Endodermal cell (in vitro differentiated cells): Measurements from ENCODE around the gene SCTR. TPM values are rescaled to one million over a fixed set of nuclear protein-coding genes. Genes with fewer than 3 reads are reported as not detected.

Experiments
- DNase-seq: peaks from one replicate; pipeline ENCODE4 v3.0.0-alpha.2; 2017
- H3K27ac ChIP-seq: 2 replicates; pipeline ENCODE4 v1.5.1; 2013; ENCODE audit warnings: mild to moderate bottlenecking, low read depth, low read length, moderate library complexity
- H3K27me3 ChIP-seq: 2 replicates; pipeline ENCODE4 v1.6.1; 2013; ENCODE audit warnings: mild to moderate bottlenecking, low read length, moderate library complexity; ENCODE audit not compliant: insufficient read depth, control insufficient read depth, poor library complexity, severe bottlenecking
- H3K36me3 ChIP-seq: 2 replicates; pipeline ENCODE4 v1.7.0; 2013; ENCODE audit warnings: mild to moderate bottlenecking, low read length, moderate library complexity; ENCODE audit not compliant: control insufficient read depth, insufficient read depth
- H3K4me1 ChIP-seq: one replicate; pipeline ENCODE4 v1.7.0; 2013; ENCODE audit warnings: low read length; ENCODE audit not compliant: control insufficient read depth, insufficient read depth
- H3K4me3 ChIP-seq: 2 replicates; pipeline ENCODE4 v1.5.1; 2013; ENCODE audit warnings: mild to moderate bottlenecking, low read length, moderate library complexity
- H3K9ac ChIP-seq: 2 replicates; pipeline ENCODE4 v1.6.1; 2013; ENCODE audit warnings: mild to moderate bottlenecking, low read length, moderate library complexity; ENCODE audit not compliant: poor library complexity, severe bottlenecking; ENCODE audit errors: extremely low read depth
- H3K9me3 ChIP-seq: 2 replicates; pipeline ENCODE4 v1.6.1; 2013; ENCODE audit warnings: mild to moderate bottlenecking, low read length, moderate library complexity; ENCODE audit not compliant: control insufficient read depth
- H3K27ac Mint-ChIP-seq: 2 replicates; pipeline ENCODE4 v1.8.0; 2020; ENCODE audit warnings: mixed read lengths
- H3K27me3 Mint-ChIP-seq: 2 replicates; pipeline ENCODE4 v1.8.0; 2021; ENCODE audit warnings: mild to moderate bottlenecking, mixed read lengths; ENCODE audit not compliant: insufficient read depth
- H3K36me3 Mint-ChIP-seq: 2 replicates; pipeline ENCODE4 v1.8.0; 2020; ENCODE audit warnings: low read depth, mixed read lengths
- H3K4me1 Mint-ChIP-seq: 2 replicates; pipeline ENCODE4 v1.8.0; 2020; ENCODE audit warnings: mixed read lengths
- H3K4me3 Mint-ChIP-seq: 2 replicates; pipeline ENCODE4 v1.8.0; 2020; ENCODE audit warnings: mild to moderate bottlenecking, moderate library complexity, mixed read lengths
- H3K9me3 Mint-ChIP-seq: 2 replicates; pipeline ENCODE4 v1.8.0; 2020; ENCODE audit warnings: mild to moderate bottlenecking, mixed read lengths
- CTCF ChIP-seq: fragments of 200-600 bp; sonication (generic); conservative IDR thresholded peaks from 2 replicates; pipeline ENCODE4 v1.5.0; 2021; ENCODE audit warnings: antibody characterized with exemption, mild to moderate bottlenecking
- WGBS, 2 experiments: methylation state at CpG; one replicate each; pipeline versions ENCODE4 v1.1.5 to v1.1.7; 2013; ENCODE audit warnings: missing lambda C conversion rate in 2 of 2, mixed read lengths in 1 of 2; ENCODE audit not compliant: insufficient coverage in 1 of 2, insufficient read length in 1 of 2; 5-methylcytosine and 5-hydroxymethylcytosine counted together
- total RNA-seq, 2 donors: library from RNA; stranded (reverse); fragmentation: NEBNext Ultra II Directional in 1 of 2; extraction: Animal tissue kit (Norgen Biotek cat#: 25700) in 1 of 2; gene quantifications; 2 replicates in 1 of 2; 3 replicates in 1 of 2; pipeline ENCODE4 v1.2.1, GENCODE V29; 2021

SCTR gene
- total RNA-seq, 2 donors from 2014 or later: 0.20 to 0.49 TPM

GRCh38 chr2:119451336-119452050, 72.8 kb downstream of the SCTR start:
- Histone ChIP-seq H3K27ac (no peak overlapping the region), H3K4me3 (no peak overlapping the region), H3K4me1 (no peaks in the 10 kb centered on the region), H3K9me3 (no peaks in the 10 kb centered on the region), H3K9ac (no peak overlapping the region), H3K27me3 (no peaks in the 10 kb centered on the region), H3K36me3 (no peaks in the 10 kb centered on the region)
- no peaks in the 10 kb centered on the region for H3K36me3 Mint-ChIP-seq
- H3K4me1 Mint-ChIP-seq: peaks cover 6% of the 10 kb centered on the region
- H3K9me3 Mint-ChIP-seq: no peaks in the 10 kb centered on the region
- H3K27me3 Mint-ChIP-seq: peaks cover 8% of the 10 kb centered on the region
- no peak for TF ChIP-seq CTCF
- H3K4me3 Mint-ChIP-seq: no peak overlapping the region
- WGBS, 2 experiments: 93 to 96% methylated on average over 7 to 9 of the region's 9 CpGs
- H3K27ac Mint-ChIP-seq: no peak overlapping the region
- no peak for DNase-seq

GRCh38 chr2:119449521-119449920, 74.8 kb downstream of the SCTR start:
- WGBS, 2 experiments: 83 to 88% methylated on average over 2 to 3 of the region's 3 CpGs
- peaks cover 9% of the 10 kb centered on the region for H3K27me3 Mint-ChIP-seq
- no peak overlapping the region for H3K27ac ChIP-seq
- H3K4me3 Mint-ChIP-seq: no peak overlapping the region
- DNase-seq: no peak
- H3K27me3 ChIP-seq: no peaks in the 10 kb centered on the region
- no peak for TF ChIP-seq CTCF
- no peaks in the 10 kb centered on the region for H3K9me3 ChIP-seq
- H3K9ac ChIP-seq: no peak overlapping the region
- H3K9me3 Mint-ChIP-seq: no peaks in the 10 kb centered on the region
- H3K4me1 Mint-ChIP-seq: peaks cover 10% of the 10 kb centered on the region
- H3K27ac Mint-ChIP-seq: no peak overlapping the region
- no peaks in the 10 kb centered on the region for H3K36me3 ChIP-seq
- H3K4me3 ChIP-seq: no peak overlapping the region
- H3K4me1 ChIP-seq: no peaks in the 10 kb centered on the region
- no peaks in the 10 kb centered on the region for H3K36me3 Mint-ChIP-seq

DNA sequence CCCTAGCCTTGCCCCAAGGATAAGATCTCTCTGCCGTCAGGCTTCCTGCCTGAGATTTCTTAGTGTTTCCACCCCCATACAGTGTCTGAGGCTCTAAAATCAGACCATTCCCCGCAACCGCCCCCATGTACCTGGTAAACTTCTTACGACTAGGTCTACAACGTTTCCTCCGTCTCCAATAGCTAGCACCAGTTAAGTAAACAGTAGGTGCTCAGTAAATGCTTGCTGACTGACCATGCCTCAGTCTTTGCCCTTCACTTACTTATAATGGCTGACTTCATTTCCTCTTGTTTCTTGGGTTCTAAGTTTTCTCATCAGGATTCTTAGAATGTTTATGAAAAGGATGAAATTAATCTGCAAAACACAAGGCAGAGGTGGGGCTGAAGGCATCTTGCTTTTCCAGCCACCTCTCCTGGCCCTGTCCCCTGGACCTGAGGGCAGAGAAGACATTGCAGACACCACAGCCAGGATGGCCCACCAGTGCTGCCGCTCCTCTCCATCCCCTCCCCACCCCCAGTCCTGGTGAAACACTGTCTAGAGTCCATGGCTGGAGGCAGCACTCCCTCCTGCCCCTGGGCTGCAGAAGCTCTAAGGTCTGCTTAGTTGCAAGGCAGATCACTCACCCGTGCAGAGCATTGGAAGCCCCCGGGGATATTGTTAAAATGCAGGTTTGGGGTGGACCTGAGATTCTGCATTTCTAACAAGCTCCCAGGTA, 75.7 kb downstream of the SCTR start:
- H3K4me1 Mint-ChIP-seq: peaks cover 10% of the 10 kb centered on the region
- Histone ChIP-seq H3K27ac (no peak overlapping the region), H3K4me1 (no peaks in the 10 kb centered on the region), H3K9me3 (no peaks in the 10 kb centered on the region), H3K4me3 (no peak overlapping the region), H3K27me3 (no peaks in the 10 kb centered on the region), H3K36me3 (no peaks in the 10 kb centered on the region), H3K9ac (no peak overlapping the region)
- DNase-seq: no peak
- TF ChIP-seq CTCF: no peak
- 80 to 87% methylated on average over 8 to 9 of the region's 9 CpGs for WGBS, 2 experiments
- H3K36me3 Mint-ChIP-seq: no peaks in the 10 kb centered on the region
- H3K9me3 Mint-ChIP-seq: no peaks in the 10 kb centered on the region
- no peak overlapping the region for H3K27ac Mint-ChIP-seq
- peaks cover 9% of the 10 kb centered on the region for H3K27me3 Mint-ChIP-seq
- no peak overlapping the region for H3K4me3 Mint-ChIP-seq
